Bronchial epithelial cell (primary cell): ENCODE results near the gene HERC3. TPM values are rescaled to one million over a fixed set of nuclear protein-coding genes. Genes with fewer than 3 reads are reported as not detected.

Experiments
- DNase-seq: peaks from one replicate; pipeline ENCODE4 v3.0.0-alpha.2; 2010; ENCODE audit warnings: low read depth
- FAIRE-seq: peaks from 2 replicates; lab custom pipeline; 2011; peaks lifted over from hg19 to GRCh38; lab: Jason Lieb, UNC
- H3K27me3 ChIP-seq: 2 replicates; pipeline ENCODE4 v1.5.1; 2011; ENCODE audit warnings: low read length; ENCODE audit not compliant: control insufficient read depth, insufficient read depth
- H3K36me3 ChIP-seq: 2 replicates; pipeline ENCODE4 v1.5.1; 2011; ENCODE audit warnings: low read length; ENCODE audit not compliant: control insufficient read depth, insufficient read depth
- H3K4me3 ChIP-seq: 2 replicates; pipeline ENCODE4 v1.5.1; 2011; ENCODE audit warnings: mild to moderate bottlenecking, low read depth, low read length, control low read depth
- CTCF ChIP-seq: IDR thresholded peaks from 2 replicates; pipeline ENCODE4 v1.5.1; 2011; ENCODE audit warnings: mild to moderate bottlenecking, moderate library complexity, low read length, control low read depth, inconsistent platforms; ENCODE audit not compliant: insufficient read depth, severe bottlenecking
- total RNA-seq: library from RNA; depleted of rRNA; stranded (reverse); fragments of >200 nt; gene quantifications from 2 replicates; pipeline ENCODE4 v1.2.1, GENCODE V29; 2014

The HERC3 gene
- total RNA-seq, 1 donor from 2014 or later: 25.3 TPM

DNA sequence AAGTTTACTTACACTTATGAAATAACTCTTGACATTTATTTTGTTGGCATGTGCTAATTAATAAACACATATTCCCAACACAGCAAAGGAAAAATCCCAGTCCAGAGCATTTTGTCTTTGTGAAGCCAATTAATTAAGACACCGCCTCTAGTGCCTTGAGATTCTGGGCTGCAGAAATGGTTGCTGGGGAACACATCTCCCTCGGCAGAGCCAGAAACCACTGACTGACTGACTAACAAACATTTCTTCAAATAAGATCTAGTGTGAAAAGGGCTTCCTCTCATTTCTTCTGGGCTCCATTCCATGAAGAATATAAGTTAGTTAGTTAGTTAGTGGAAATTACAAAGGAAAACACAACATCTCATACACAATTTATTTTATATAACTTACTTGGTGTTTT, 133.7 kb downstream of the HERC3 start:
- no peaks in the 10 kb centered on the region for H3K27me3 ChIP-seq
- FAIRE-seq: no peak
- TF ChIP-seq CTCF: no peak
- peaks cover 10% of the 10 kb centered on the region for H3K36me3 ChIP-seq
- DNase-seq: no peak
- H3K4me3 ChIP-seq: no peak overlapping the region

GRCh38 chr4:88728146-88728545, 135.9 kb downstream of the HERC3 start:
- DNase-seq (no peak), FAIRE-seq (no peak)
- Histone ChIP-seq H3K27me3 (no peaks in the 10 kb centered on the region), H3K4me3 (no peak overlapping the region), H3K36me3 (peaks cover 9% of the 10 kb centered on the region)
- TF ChIP-seq CTCF: no peak

- H3K4me3 ChIP-seq: no peak overlapping the region
- no peak for FAIRE-seq
- peaks cover 9% of the 10 kb centered on the region for H3K36me3 ChIP-seq
- DNase-seq: no peak
- no peaks in the 10 kb centered on the region for H3K27me3 ChIP-seq
- TF ChIP-seq CTCF: no peak
Observed at GRCh38 chr4:88729146-88729760, 137.0 kb downstream of the HERC3 start.

DNA sequence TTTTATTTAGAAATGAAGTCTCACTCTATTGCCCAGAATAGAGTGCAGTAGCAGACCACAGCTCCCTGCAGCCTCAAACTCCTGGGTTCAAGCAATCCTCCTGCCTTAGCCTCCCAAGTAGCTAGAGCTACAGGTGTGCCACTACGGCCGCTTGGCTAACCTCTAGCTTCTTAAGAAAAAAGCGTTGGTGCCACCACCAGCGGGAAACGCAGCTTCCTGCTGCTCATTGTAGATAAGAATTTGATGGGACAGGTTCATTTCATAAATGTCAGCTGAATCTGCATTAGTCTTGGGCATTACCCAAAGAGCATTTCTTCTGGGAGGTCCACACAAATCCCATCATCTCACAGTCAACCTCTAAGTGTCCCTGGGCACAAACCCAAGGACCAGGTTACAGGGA, 138.5 kb downstream of the HERC3 start:
- no peak for TF ChIP-seq CTCF
- DNase-seq (no peak), FAIRE-seq (no peak)
- H3K27me3 ChIP-seq: no peaks in the 10 kb centered on the region
- no peak overlapping the region for H3K4me3 ChIP-seq
- peaks cover 9% of the 10 kb centered on the region for H3K36me3 ChIP-seq

GRCh38 chr4:88731381-88731780, 139.1 kb downstream of the HERC3 start:
- FAIRE-seq (no peak), DNase-seq (no peak)
- H3K4me3 ChIP-seq: no peak overlapping the region
- H3K36me3 ChIP-seq: peaks cover 9% of the 10 kb centered on the region
- H3K27me3 ChIP-seq: no peaks in the 10 kb centered on the region
- TF ChIP-seq CTCF: no peak

DNA sequence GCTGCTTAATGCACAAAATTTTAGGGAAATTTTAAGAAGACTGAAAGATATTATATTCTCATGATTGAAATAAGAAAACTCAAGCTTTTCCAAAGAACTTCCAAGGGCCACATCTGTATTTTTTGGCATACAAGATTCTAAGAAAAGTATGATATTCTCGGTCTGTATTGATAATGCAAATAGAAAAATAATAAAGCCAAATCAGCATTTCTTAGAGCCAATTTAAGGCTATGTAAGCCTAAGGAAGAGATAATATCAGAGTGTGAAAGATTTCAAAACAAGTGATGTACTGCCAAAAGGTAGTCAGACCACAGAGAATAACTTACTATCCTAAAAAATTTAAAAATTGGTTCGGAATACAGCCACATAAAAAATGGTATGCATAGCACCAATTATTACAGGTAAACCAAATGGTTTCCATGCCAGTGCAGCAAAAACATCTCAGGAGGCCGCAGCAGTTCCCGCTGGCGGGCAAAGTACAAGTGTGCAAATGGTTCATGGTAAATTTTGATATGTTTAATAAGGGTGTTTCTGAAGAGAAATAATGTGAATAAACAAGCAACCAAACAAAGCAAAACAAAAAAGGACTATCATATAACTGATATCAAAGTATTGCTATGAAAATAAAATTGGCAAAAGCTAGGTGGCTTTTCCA, 140.6 kb downstream of the HERC3 start:
- no peak overlapping the region for H3K4me3 ChIP-seq
- no peak for TF ChIP-seq CTCF
- peaks cover 6% of the 10 kb centered on the region for H3K36me3 ChIP-seq
- H3K27me3 ChIP-seq: no peaks in the 10 kb centered on the region
- no peak for FAIRE-seq
- DNase-seq: no peak
